Mucosa of descending colon (tissue), 3 donors: ENCODE measurements around the gene CRISPLD2. TPM values are rescaled to one million over a fixed set of nuclear protein-coding genes. Genes with fewer than 3 reads are reported as not detected.
A peak's percentile ranks its signal among the peaks of the same experiment; 100 is the strongest.

Source experiments
- ATAC-seq: fragments of 200-7000 bp; cut with Tn5 transposase; one replicate; pipeline ENCODE4 v1.9.1; 2020; ENCODE audit warnings: mild to moderate bottlenecking, moderate library complexity
- DNase-seq, 3 donors: peaks; one replicate each; pipeline ENCODE4 v3.0.0-alpha.2; 2020
- H3K36me3 ChIP-seq: fragments of 200-600 bp; one replicate; pipeline ENCODE4 v1.8.0; 2021; ENCODE audit warnings: low read depth, mild to moderate bottlenecking
- H3K4me1 ChIP-seq: fragments of 200-600 bp; one replicate; pipeline ENCODE4 v1.8.0; 2021; ENCODE audit warnings: low read depth, mild to moderate bottlenecking
- H3K4me3 ChIP-seq: fragments of 200-600 bp; one replicate; pipeline ENCODE4 v1.8.0; 2021; ENCODE audit warnings: mild to moderate bottlenecking
- H3K9me3 ChIP-seq: fragments of 200-600 bp; one replicate; pipeline ENCODE4 v1.8.0; 2021; ENCODE audit warnings: mild to moderate bottlenecking
- intact Hi-C, 2 donors: fragments of 100-400 bp; cut with DNase I in 1 of 2; cut with micrococcal nuclease in 1 of 2; formaldehyde crosslinking; loops; one replicate each; pipeline versions ENCODE4 v1.11.0 to v1.11.1; 2022; cut with DNase I, micrococcal nuclease
- total RNA-seq, 3 donors: library from RNA; stranded (reverse); fragmentation: NEBNext Ultra II Directional in 2 of 3; extraction: Animal tissue kit (Norgen Biotek cat#: 25700) in 2 of 3; gene quantifications; one replicate each; pipeline versions ENCODE4 v1.2.1 to v1.2.4, GENCODE V29; 2021 to 2023
- TF ChIP-seq, protein P1 (sequence below): fragments of 200-600 bp; IDR thresholded peaks from one replicate; pipeline ENCODE4 v1.8.0; 2022; ENCODE audit warnings: antibody characterized with exemption, mild to moderate bottlenecking
- donor health status: DM: no; HTN: no; CAD: no; lungs with moderate emphysema.
- donor health status: DM: no; HTN: no; CAD: no.
- donor health status: DM: no; HTN: yes; CAD: no.

The CRISPLD2 gene
- total RNA-seq, 3 donors from 2014 or later, result 10.5 to 114 (median 38.7) TPM

GRCh38 chr16:84952335-84953189 lies 132.8 kb downstream of the CRISPLD2 start:
- TF ChIP-seq, protein P1, sequence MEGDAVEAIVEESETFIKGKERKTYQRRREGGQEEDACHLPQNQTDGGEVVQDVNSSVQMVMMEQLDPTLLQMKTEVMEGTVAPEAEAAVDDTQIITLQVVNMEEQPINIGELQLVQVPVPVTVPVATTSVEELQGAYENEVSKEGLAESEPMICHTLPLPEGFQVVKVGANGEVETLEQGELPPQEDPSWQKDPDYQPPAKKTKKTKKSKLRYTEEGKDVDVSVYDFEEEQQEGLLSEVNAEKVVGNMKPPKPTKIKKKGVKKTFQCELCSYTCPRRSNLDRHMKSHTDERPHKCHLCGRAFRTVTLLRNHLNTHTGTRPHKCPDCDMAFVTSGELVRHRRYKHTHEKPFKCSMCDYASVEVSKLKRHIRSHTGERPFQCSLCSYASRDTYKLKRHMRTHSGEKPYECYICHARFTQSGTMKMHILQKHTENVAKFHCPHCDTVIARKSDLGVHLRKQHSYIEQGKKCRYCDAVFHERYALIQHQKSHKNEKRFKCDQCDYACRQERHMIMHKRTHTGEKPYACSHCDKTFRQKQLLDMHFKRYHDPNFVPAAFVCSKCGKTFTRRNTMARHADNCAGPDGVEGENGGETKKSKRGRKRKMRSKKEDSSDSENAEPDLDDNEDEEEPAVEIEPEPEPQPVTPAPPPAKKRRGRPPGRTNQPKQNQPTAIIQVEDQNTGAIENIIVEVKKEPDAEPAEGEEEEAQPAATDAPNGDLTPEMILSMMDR, result peak; percentile 73
- Histone ChIP-seq H3K4me1 (peaks cover 9% of the 10 kb centered on the region), H3K36me3 (no peaks in the 10 kb centered on the region), H3K4me3 (no peak overlapping the region), H3K9me3 (no peaks in the 10 kb centered on the region)
- ATAC-seq (peak; percentile 96), DNase-seq (peak in 2 of 3 donors; percentile 66 to 95)
- intact Hi-C loops, result loop anchor here in 1 of 2 donors (5.0 kb wide), 1 partner anchor 200 kb away; no protein-coding TSS in a partner anchor

DNA sequence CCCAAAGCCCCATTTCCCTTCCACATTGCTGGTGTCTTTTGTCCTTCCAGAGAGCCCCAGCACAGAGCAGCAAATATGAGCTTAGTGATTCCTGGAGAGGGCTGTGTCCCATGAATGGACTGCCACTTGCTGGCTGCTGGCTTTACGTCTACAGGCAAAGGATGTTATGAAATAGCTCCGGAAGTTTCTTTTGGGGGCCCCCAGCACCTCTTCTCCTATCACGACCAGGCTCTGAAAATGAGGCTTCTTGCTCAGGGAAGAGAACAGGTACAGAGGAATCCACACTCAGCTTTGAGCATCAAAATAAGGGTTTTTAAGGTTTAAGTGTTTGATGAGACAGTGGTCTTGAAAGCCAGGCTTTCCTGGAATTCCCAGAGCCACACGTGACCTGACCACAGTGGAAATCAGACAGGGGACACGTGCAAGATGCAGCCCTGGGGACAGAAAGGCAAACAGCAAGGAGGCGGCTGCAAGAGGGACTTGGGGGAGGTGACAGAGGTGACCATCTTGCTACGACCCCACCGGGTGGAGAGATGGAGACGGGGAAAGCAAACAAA lies 133.5 kb downstream of the CRISPLD2 start:
- ATAC-seq (no peak), DNase-seq (no peak)
- no peaks in the 10 kb centered on the region for H3K9me3 ChIP-seq
- TF ChIP-seq, protein P1, result no peak
- H3K36me3 ChIP-seq, result no peaks in the 10 kb centered on the region
- intact Hi-C loops, result loop anchor here in 1 of 2 donors (5.0 kb wide), 1 partner anchor 201 kb away; no protein-coding TSS in a partner anchor
- no peak overlapping the region for H3K4me3 ChIP-seq
- peaks cover 9% of the 10 kb centered on the region for H3K4me1 ChIP-seq

DNA sequence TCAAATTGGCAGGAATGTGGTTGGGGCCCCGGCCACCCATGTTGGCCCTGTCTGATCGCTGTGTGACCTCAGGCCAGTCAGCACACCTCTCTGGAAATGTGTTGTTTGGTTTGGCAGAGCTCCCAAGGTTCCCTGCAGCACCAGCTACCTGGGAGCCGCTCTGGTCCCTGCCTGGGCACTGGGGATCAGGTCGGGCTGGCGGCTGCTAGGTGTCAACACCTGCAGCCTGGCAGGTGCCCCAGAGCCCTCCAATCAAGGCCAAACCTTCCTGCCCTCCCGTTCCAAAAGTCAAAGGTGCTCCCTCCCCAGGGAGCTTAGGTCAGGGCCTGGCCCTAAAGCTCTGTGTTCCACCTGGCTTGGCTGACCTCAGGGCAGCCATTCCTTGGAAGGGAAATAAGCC lies 135.6 kb downstream of the CRISPLD2 start:
- TF ChIP-seq, protein P1, result no peak
- intact Hi-C loops, result no loop called here
- Histone ChIP-seq H3K4me1 (peaks cover 5% of the 10 kb centered on the region), H3K4me3 (no peak overlapping the region), H3K9me3 (no peaks in the 10 kb centered on the region), H3K36me3 (no peaks in the 10 kb centered on the region)
- DNase-seq, result no peak
- no peak for ATAC-seq

- no peaks in the 10 kb centered on the region for H3K36me3 ChIP-seq
- TF ChIP-seq, protein P1, result no peak
Measured at GRCh38 chr16:84957192-84957591, 137.4 kb downstream of the CRISPLD2 start.

GRCh38 chr16:84957792-84958191 lies 138.0 kb downstream of the CRISPLD2 start:
- no peak for DNase-seq
- Histone ChIP-seq H3K4me3 (no peak overlapping the region), H3K9me3 (no peaks in the 10 kb centered on the region), H3K4me1 (no peaks in the 10 kb centered on the region), H3K36me3 (no peaks in the 10 kb centered on the region)
- intact Hi-C loops, result no loop called here
- no peak for ATAC-seq
- TF ChIP-seq, protein P1, result no peak

More at GRCh38 chr16:84957192-84957591, 137.4 kb downstream of the CRISPLD2 start:
- intact Hi-C loops, result no loop called here
- Histone ChIP-seq H3K4me1 (peaks cover under 1% of the 10 kb centered on the region), H3K9me3 (no peaks in the 10 kb centered on the region), H3K4me3 (no peak overlapping the region)
- DNase-seq, result no peak
- ATAC-seq, result no peak

Other genes starting within 250 kb of the CRISPLD2 start
- gene COTL1, start 201.9 kb upstream of the CRISPLD2 start, total RNA-seq, result 100 to 1,000 TPM in 1 of 3 donors, 10 to 100 TPM in 2; 52.8 to 120 (median 56.8) TPM
- gene KLHL36, start 171.5 kb upstream of the CRISPLD2 start, total RNA-seq, result 10 to 100 TPM; 47.5 to 60.3 (median 59.2) TPM
- gene USP10, start 120.0 kb upstream of the CRISPLD2 start, total RNA-seq, result 10 to 100 TPM; 65.1 to 76.9 (median 72.4) TPM
- gene ZDHHC7, start 191.6 kb downstream of the CRISPLD2 start, total RNA-seq, result 10 to 100 TPM; 69.8 to 96.1 (median 78.7) TPM
- 10 to 100 TPM; 31.9 to 36.5 (median 33.5) TPM for gene KIAA0513, start 207.8 kb downstream of the CRISPLD2 start, total RNA-seq